ENCODE data around the gene PDCD6IP.

Gene PDCD6IP

GRCh38 chr3:33887478-33887877 lies 89.0 kb downstream of the PDCD6IP start:
- DNase-seq (ENCODE audit: low read depth in 2 of 2, low spot score in 1 of 2) = no peak

- DNase-seq (ENCODE audit: low read depth in 2 of 2, low spot score in 1 of 2) = no peak
These were observed 91.1 kb downstream of the PDCD6IP start for GRCh38 chr3:33889394-33890039.

GRCh38 chr3:33892655-33893054 lies 94.2 kb downstream of the PDCD6IP start:
- no peak for DNase-seq (ENCODE audit: low read depth in 2 of 2, low spot score in 1 of 2)

- no peak for DNase-seq (ENCODE audit: low read depth in 2 of 2, low spot score in 1 of 2)
These were observed 97.2 kb downstream of the PDCD6IP start for GRCh38 chr3:33895658-33896057.

GRCh38 chr3:33897306-33897705 lies 98.9 kb downstream of the PDCD6IP start:
- DNase-seq (ENCODE audit: low read depth in 2 of 2, low spot score in 1 of 2) = no peak

- no peak for DNase-seq (ENCODE audit: low read depth in 2 of 2, low spot score in 1 of 2)
These were observed 100.5 kb downstream of the PDCD6IP start for GRCh38 chr3:33898901-33899300.

GRCh38 chr3:33900440-33900808 lies 102.0 kb downstream of the PDCD6IP start:
- DNase-seq (ENCODE audit: low read depth in 2 of 2, low spot score in 1 of 2) = no peak

- no peak for DNase-seq (ENCODE audit: low read depth in 2 of 2, low spot score in 1 of 2)
These were observed 102.5 kb downstream of the PDCD6IP start for GRCh38 chr3:33900809-33901505.

- no peak for DNase-seq (ENCODE audit: low read depth in 2 of 2, low spot score in 1 of 2)
These were observed 103.6 kb downstream of the PDCD6IP start for GRCh38 chr3:33901862-33902563.

GRCh38 chr3:33904730-33905129 lies 106.3 kb downstream of the PDCD6IP start:
- no peak for DNase-seq (ENCODE audit: low read depth in 2 of 2, low spot score in 1 of 2)

GRCh38 chr3:33908250-33908851 lies 109.9 kb downstream of the PDCD6IP start:
- DNase-seq (ENCODE audit: low read depth in 2 of 2, low spot score in 1 of 2) = no peak

GRCh38 chr3:33909547-33909946 lies 111.1 kb downstream of the PDCD6IP start:
- DNase-seq (ENCODE audit: low read depth in 2 of 2, low spot score in 1 of 2) = no peak

GRCh38 chr3:33910031-33910430 lies 111.6 kb downstream of the PDCD6IP start:
- DNase-seq (ENCODE audit: low read depth in 2 of 2, low spot score in 1 of 2) = no peak

GRCh38 chr3:33911525-33912322 lies 113.3 kb downstream of the PDCD6IP start:
- DNase-seq (ENCODE audit: low read depth in 2 of 2, low spot score in 1 of 2) = no peak

- DNase-seq (ENCODE audit: low read depth in 2 of 2, low spot score in 1 of 2) = no peak
These were observed 115.8 kb downstream of the PDCD6IP start for GRCh38 chr3:33914212-33914611.

- no peak for DNase-seq (ENCODE audit: low read depth in 2 of 2, low spot score in 1 of 2)
These were observed 116.4 kb downstream of the PDCD6IP start for GRCh38 chr3:33914731-33915379.

- DNase-seq (ENCODE audit: low read depth in 2 of 2, low spot score in 1 of 2) = no peak
These were observed 117.5 kb downstream of the PDCD6IP start for GRCh38 chr3:33915796-33916546.

GRCh38 chr3:33918126-33918756 lies 119.8 kb downstream of the PDCD6IP start:
- no peak for DNase-seq (ENCODE audit: low read depth in 2 of 2, low spot score in 1 of 2)
